ENCODE measurements around the gene SNTG2.
A peak's percentile ranks its signal among the peaks of the same experiment; 100 is the strongest.
"Not testable (repeated sequence)": the region's sequence is repeated elsewhere in the genome, so short reads cannot be mapped to it uniquely, and the experiment has no call there.

Gene SNTG2

DNA sequence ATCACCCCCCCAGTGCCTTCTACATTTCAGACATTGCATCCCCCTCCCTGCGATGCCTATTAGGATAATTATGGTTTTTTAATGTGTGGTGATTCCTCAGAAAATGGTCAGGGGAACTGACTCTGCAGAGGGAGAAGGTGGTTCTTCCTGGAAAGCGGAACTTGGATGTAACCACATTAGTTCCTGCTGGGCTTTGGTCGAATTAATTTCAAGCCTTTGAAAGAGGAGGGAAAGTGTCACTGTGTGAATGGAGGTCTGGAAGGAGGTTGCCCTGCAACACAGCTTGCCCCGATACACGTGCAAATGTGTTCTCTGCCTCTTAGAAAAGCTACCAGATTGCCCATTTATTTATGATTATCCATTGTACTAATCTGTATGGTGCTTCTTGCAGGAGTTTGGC, 399.5 kb downstream of the SNTG2 start:
- peak; percentile 1 for DNase-seq

DNA sequence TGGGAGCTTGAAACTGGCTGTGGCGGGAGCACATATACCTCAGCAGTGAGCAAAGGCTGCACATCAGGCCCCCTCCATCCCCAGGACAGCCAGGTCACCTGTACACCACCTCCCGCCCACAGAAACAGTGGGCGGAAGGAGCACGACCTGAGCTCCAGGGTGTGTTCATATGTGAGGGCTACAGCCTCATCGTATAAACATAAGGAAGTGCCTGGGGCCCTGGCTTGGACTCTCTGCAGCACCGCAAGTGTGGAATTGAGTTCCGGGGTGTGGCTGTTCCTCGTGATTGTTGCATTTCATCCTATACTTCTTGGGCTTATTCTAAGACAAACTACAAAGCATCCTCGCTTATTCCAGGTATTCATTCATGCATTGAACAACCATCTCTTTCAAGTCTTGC, 402.5 kb downstream of the SNTG2 start:
- no peak for DNase-seq

DNA sequence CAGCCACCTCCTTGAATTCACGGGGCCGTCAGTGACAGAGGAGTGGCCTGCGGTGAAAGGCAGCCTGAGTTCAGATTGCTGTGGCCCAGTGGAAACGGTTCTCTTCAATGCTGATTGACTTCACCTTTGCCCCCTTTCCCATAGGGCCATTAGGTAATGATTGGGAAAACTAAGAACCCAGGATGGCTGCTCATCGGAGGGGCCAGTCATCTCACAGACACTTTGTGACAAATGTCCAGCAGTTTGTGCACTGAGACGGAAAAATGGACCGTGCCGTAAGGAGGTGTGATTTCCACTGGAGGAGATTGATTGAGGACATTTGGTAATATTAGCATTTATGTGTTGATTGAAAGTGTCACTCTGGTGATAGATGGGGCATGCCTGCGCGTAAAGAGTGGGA, 402.9 kb downstream of the SNTG2 start:
- DNase-seq, result no peak

DNA sequence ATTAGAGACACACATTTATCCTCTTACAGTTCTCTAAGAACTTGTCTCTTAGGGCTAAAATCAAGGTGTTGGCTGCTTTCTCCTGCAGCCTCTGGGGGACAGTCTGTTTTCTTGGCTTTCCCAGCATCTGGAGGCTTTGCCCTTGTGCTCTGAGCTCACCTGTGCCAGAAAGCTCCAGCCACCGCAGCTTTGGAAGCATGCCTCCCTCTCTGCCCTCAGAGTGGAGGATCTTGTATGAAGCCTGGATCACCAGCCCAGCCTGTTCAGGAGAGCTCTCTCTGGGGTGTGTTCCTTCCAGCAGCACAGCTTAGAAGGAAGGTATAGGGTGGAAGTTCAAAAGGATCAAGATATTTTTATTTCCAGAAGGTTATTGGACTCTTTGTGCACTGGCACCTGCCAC, 409.5 kb downstream of the SNTG2 start:
- no peak for DNase-seq

DNA sequence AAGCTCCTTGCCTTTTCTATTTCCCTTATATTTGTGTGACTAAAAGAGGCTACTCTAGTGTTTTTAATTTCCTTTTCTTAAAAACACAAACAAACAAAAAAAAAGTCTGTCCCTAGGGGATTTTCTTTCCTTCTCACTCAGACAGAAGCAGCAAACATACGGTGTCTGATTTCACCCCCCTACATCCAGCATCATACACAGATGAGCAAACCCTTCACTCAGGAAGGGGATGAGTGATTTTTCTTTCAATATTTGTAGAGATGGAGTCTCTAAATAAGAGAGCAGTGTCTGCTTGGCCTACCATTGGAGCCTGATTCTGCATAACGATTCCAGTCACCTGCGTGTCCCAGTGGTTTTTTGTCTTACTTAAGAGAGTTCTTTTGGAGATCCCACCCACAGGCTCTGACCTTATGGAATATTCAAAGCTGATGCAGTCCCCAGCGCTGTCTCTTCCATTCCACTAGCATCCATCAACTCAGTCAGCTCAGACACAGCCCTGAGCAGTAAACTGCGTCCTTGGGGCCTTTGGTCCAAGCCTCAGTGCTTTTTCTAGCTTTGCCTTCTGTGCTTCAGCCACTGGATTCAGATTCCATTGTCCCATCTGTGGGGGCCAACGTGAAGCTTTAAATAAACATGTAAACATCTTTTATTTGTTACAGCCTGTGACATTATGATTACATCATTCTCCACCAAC, 410.1 kb downstream of the SNTG2 start:
- no peak for DNase-seq

DNA sequence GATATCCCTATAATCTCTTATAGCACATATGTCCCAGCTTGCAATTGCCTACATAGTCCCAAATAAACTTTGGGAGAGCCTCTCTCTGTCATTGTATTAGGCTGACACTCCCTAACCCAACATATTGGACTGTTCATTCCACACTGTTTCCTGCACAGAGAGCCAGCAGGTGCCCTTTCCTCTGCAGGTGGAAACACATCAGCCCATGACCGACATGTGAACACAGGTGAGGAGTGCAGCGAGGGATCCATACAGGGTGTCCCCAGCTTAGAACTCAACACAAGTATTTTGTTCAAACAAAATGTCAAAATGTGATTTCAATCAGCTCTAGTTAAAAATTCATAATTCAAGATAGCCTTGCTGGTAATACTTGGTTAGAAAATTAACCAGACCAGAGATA, 412.7 kb downstream of the SNTG2 start:
- DNase-seq, result no peak

DNA sequence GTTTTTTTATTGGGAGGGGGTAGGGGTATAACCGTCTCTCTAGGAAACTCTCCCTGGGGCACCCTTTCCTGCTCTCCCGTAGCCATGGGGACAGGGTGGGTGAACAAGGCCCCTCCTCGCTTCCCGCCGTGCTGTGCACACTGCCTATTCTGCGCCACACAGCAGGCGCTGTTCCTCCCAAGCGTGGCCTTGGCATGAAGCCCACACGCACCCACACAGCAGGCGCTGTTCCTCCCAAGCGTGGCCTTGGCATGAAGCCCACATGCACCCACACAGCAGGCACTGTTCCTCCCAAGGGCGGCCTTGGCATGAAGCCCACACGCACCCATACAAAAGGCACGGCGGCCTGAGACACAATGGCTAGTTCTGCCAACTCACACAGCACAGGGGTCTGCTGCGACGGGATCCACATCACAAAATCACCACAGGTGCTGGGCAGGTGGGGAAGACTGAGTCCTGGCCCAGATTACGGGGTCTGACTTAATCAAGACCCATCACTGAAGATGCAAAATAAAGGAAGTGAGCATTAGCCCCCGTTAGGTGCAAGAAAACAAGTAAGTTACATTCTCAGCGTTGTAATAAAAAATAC, 416.0 kb downstream of the SNTG2 start:
- DNase-seq, result no peak

DNA sequence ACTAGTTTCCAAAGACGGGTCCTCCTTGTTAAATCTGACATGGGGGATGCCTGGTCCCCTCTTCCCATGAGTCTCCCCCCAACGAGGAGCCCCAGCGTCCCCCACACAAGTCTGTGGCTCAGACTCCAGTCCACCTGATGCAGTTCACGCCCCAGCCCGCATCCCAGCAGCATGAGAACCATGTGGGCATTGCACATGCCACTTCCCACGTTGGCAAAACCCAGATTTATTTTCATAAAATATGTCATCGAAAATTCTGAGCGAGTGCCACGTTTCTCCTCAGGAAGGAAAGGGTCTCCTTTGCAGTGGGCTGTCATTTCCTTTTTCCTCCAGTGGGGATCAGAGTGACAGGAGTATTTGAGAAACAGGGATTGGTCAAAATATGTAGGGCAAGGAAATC, 417.0 kb downstream of the SNTG2 start:
- DNase-seq, result no peak

DNA sequence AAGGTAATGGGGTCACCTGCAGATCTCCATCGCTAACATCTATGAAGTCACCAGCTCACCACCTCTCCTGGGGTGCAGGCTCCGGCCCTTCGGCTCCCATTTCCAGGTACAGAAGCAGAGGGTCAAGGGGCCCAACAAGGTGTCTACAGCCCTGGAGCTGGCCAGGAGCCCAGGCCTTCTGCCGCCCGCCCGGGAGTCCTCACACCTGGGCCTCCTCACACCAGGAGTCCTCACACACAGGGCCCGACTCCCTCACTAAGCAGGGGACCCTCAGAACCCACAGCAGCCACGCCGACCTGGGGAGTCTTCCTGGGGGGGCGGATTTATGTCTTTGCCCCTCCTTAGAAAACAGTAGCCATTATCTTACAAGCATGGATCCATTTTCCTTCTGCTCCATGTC, 419.3 kb downstream of the SNTG2 start:
- DNase-seq, result no peak

DNA sequence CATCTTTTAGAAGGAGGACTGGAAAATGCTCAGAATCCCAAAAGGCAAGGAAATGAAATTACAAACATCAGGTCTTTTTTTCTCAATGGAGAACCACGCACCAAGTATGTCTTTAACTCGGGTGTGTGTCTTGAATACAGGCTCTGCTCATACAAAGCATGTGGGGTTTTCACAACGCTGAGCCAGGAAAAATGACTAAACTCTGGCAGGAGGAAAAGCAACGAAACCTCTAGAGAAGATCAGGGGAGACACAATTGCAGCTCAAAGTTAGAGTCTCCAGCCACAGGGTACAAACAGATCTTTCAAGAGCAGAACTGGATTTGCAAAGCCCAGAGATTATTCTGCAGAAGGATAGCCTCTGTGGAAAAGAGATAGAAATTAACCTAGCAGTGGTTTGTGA, 419.8 kb downstream of the SNTG2 start:
- DNase-seq, result no peak

DNA sequence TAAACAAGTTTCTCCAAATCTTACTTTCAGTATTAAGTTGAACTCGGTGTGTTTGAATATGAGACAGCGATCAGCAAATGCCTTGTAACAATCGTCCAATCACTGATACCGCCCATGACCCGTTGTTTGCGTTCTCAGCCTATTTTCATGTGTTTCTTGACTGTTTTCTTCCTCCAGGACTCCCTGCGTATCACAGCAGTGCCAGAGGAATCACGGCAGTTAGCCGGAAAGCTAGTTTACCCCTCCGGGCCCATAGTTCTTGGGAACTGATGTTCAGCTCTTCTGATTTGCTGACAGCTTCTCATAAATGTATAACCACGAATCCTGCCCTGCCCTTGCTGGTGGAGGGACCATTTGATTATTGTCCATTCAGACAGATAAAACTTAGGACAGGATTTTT, 420.4 kb downstream of the SNTG2 start:
- DNase-seq, result no peak

DNA sequence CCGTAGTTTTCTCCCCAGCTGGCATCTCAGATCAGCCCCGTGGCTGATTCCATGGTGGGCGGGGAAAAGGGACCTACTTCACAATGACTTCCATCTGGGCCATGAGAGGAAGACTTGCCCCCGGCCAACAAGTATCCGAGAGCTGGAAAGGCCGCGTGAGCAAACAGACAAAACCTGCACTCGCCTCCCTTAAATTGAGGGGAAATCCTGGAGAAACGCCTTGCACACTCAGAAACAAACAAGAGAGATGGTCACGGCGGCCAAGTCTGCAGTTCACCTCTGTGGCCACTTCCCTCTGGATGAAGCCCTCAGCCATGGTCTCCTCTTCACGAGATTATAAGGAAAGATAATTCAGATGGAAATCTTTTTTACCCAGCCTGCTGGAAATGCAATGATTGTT, 423.2 kb downstream of the SNTG2 start:
- no peak for DNase-seq

DNA sequence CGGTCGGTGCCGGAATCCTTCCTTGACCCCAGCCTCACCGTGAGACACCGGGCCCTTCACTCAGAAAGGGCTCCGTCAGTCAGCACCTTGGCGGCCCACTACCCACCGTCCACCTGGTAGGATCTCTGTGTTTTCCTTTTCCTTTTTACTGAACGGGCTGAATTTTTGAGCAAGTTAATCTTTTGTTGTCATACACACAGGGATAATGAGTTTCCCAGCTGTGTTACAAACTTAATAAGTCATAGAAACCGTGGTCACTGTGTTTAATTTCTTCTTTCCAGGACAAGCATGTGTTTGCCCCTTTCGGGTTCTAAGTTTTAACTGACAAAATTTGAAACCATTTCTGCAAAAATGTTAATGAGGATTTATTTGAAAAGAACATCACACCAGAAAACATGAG, 423.6 kb downstream of the SNTG2 start:
- no peak for DNase-seq

DNA sequence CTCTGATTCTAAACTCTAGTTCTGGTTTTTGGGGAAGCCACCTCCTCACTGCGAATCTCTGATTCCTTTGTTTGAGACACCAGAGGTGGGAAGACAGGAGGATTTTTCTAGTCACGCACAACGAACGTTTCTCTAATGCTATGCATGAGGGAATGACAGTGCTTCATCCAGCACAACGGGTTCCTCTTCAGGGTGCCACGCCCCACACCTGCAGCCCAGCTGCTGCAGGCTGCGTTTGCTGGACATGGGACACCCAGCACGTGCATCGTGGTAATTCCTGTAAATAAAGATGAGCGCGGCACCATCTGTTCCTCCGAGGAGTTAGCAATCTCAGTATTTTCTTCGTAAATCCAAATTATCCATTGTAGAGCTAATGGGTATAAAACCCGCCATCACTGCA, 425.1 kb downstream of the SNTG2 start:
- no peak for DNase-seq

DNA sequence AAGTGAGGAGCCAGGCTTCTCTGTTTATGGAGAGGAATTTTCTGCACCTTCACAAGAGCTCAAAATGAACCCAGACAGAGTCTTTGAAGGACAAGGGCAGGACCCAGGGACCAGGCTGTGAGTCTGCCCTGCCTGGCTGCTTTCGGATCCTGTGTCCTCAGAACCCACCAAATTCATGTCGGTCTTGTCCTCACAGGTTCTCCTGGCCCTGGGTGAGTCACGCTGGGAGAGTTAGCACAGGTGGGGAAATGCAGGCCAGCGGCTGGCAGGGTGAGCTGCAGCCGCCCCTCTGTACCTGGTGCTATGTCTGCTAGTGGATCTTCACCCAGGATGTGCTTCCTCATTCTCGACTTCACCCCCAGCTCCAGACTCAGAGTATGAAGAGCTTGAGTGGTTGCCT, 426.8 kb downstream of the SNTG2 start:
- no peak for DNase-seq

DNA sequence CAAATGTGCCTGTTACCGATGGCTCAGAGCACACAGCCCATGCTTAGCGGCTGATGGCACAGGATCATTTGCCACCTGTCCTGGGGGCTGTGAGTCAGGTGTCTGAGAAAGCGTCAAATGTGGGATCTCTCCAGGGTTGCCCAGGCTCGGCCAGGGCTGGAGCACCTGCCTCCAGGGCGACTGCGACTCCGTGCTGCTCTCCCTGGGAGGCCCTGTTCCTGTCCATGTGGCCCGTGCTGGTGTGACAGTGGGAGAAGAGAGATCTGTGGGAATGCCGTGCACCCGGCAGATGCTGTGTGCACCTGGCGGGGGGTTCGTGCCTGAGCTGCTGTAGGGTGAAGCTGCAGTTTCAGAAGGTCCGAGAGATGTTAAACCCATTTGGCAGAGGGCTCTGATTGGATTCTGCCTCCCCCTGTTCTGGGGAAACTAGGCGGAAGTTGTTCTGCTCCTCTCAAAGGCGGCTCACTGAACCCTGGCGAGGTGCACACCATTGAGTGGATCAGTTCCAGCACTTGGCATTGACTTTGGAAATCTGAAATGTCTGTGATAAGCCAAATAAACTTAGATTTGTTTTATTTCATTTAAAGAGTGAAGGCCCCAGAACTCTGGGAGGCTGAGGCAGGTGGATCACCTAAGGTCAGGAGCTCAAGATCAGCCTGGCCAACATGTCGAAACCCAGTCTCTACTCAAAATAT, 428.0 kb downstream of the SNTG2 start:
- DNase-seq, result no peak

DNA sequence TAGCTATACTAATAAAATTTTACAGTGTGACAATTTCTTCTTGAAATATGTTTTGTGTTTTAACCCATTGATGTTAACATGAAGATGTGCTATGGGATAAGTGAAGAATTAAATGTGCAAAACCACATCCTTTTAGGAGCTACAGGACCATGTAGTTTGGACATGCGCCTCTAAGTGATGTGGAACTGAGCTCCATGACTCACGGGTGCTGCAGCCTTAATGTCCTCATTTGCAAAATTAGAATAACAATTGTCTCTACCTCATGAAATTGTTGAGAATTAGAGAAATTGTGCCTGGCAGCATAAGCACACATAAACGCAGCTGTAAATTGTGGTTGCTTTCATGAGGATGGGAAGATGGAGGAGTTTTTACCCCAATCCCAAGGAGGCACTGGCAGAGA, 431.0 kb downstream of the SNTG2 start:
- no peak for DNase-seq

DNA sequence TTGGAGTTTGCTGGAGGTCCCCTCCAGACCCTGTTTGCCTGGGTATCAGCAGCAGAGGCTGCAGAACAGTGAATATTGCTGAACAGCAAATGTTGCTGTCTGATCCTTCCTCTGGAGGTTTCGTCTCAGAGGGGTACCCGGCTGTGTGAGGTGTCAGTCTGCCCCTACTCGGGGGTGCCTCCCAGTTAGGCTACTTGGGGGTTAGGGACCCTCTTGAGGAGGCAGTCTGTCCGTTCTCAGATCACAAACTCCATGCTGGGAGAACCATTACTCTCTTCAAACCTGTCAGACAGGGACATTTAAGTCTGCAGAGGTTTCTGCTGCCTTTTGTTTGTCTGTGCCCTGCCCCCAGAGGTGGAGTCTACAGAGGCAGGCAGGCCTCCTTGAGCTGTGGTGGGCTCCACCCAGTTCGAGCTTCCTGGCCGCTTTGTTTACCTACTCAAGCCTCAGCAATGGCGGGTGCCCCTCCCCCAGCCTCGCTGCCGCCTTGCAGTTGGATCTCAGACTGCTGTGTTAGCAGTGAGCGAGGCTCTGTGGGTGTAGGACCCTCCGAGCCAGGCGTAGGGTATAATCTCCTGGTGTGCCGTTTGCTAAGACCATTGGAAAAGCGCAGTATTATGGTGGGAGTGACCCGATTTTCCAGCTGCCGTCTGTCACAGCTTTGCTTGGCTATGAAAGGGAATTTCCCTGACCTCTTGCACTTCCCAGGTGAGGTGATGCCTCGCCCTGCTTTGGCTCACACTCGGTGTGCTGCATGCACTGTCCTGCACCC, 437.5 kb downstream of the SNTG2 start:
- DNase-seq, result not testable (repeated sequence)

DNA sequence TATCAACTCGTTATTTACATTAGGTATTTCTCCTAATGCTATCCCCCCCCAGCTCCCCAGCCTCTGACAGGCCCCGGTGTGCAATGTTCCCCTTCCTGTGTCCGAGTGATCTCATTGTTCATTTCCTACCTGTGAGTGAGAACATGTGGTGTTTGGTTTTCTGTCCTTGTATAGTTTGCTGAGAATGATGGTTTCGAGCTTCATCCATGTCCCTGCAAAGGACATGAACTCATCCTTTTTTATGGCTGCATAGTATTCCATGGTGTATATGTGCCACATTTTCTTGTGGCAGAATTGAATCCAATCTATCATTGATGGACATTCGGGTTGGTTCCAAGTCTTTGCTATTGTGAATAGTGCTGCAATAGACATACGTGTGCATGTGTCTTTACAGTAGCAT, 439.5 kb downstream of the SNTG2 start:
- DNase-seq, result not testable (repeated sequence)

DNA sequence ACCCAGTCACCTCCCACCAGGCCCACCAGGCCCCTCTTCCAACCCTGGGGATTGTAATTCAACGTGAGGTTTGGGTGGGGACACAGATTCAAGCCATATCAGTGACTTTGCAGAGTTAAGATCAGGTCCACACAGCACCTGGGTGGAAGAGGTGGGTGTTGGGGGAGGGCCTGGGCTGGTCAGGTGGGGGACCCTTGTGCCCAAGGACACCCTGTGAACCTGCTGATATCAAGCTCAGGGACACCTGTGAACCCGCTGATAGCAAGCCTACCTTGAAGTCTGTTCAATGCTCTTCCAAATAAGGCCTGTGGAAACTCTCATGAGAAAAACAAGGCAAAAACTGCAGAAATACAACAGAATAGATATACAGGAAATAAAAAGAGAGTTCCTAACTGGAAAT, 442.7 kb downstream of the SNTG2 start:
- DNase-seq, result no peak

DNA sequence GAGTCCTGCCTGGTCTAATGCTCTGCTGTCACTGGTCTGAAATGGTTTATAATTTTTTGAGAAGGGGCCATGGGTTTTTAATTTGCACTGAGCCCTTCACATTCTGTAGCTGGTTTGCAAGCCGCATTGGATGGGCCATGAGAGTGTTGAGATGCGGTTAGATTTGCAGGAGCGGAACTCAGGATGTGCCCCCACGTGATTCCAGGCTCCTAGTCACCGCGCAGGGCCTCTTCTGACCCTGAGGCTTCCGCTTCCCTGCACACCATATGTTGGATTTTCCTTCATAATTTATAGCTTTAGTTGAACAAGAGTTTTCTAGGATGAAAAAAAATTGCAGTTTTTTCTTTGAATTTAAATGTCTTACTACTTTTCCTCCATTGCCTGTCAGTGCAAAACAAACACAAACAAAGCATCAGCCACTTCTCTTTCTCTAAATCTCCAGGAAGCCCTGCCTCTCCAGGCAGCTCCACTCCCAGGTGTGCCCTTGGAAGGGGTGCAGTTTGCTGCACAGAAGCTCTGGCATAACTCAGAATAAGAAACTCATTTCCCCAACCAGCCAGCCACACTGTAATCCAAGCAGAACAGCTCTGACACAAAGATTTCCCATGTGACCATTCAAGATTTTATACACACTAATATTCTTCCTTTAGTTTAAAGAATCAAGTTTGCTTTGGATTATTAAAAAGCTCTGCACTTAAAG, 444.2 kb downstream of the SNTG2 start:
- DNase-seq, result no peak

DNA sequence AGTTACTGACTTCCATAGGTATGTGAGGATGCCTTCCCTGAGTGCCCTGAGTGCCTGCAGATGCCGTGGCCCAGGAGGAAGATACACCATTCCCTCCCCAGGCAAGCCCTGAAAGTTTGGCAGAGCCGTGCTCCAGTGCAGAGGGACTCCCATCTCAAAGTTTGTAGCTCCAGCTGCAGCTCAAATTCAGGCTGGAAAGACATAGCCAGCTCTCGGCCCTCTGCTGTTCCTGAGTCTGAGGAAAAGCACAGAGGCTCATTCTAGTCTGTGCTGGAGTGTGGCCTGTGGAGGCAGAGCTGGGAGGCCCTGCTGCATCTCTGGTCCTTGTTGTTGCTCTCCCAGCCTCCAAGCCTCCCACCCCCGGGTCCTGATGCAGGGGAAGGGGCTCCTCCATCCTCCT, 446.7 kb downstream of the SNTG2 start:
- DNase-seq, result no peak

DNA sequence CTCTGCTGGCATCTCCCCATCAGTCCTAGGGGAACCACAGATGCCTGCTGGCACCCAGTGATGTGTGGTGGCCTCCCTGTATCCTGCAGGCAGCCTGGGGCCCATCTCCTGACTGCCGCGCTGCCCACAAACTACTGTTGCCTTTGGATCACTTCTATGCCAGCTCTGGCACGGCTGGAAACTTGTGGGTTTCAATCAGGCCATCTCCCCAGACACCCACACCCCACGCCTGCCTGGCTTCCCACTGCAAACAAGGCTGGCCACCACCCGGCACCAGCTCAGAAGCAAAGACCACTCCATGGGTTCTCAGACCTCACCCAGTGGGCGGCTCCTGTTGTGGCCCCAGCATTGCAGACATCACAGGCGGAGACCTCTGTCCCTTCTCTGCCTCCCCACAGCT, 447.5 kb downstream of the SNTG2 start:
- no peak for DNase-seq

Data from OCI-M1 (cell line).